Measurements from ENCODE around the gene MED26.

Gene MED26

DNA sequence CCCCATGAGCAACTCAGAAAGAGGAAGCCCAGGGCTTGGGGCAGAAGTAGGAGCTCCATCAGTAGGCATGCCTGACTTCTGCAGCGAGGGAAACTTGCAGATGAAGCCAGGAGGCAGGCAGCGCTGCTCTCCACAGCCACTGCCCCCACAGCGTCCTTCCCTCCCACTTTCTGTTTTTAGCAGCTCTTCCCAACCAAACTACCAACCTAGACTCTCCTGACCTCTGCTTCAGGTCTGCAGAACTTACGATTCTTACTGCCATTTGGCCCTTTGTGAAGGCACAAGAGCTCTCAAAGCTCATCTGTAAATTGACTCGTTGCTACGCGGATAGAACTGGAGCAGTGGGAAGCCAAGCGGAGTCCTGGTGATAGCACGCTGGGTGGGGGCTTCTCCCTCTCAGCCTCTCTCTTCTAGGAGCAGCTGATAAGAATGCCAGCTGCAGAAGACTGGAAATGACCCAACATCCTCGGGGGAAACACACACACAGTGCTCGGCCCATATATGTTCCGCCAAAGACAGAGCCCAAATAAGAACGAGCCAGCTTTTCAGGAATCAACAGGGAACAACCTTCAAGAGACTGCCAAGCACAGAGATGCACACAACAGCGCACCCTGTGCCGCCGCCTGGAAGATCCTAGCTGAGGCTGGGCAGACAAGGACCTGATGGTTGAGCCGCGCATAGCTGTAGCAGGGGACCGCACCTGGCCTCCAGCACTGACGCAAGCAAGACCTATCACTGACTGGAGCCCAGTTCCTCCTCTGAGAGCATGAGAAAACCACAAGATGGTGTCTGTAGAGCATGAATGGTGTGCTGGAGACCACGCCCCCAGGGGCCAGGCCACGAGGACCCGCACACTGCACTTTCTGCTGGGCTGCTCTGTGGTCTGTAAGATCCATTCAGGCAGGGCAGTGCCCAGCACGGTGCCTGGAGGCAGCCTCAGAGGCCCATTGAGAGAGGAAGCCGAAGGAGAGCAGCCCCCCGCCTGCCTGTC is 39.9 kb downstream of the MED26 start:
- peak; percentile 91 for DNase-seq (ENCODE audit: extremely low read depth, insufficient read length)
- no peaks in the 10 kb centered on the region; the same call in 1 of the 2 replicates for H3K36me3 ChIP-seq (ENCODE audit: control insufficient read depth, insufficient read depth, low read length)
- peak overlapping the region; percentile 83 for H3K4me3 ChIP-seq (replicated peaks; ENCODE audit: low read depth, low read length)
- TF ChIP-seq, protein P1, sequence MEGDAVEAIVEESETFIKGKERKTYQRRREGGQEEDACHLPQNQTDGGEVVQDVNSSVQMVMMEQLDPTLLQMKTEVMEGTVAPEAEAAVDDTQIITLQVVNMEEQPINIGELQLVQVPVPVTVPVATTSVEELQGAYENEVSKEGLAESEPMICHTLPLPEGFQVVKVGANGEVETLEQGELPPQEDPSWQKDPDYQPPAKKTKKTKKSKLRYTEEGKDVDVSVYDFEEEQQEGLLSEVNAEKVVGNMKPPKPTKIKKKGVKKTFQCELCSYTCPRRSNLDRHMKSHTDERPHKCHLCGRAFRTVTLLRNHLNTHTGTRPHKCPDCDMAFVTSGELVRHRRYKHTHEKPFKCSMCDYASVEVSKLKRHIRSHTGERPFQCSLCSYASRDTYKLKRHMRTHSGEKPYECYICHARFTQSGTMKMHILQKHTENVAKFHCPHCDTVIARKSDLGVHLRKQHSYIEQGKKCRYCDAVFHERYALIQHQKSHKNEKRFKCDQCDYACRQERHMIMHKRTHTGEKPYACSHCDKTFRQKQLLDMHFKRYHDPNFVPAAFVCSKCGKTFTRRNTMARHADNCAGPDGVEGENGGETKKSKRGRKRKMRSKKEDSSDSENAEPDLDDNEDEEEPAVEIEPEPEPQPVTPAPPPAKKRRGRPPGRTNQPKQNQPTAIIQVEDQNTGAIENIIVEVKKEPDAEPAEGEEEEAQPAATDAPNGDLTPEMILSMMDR (IDR thresholded peaks at IDR 0.05; ENCODE audit: insufficient read depth, low read length, poor library complexity, severe bottlenecking): peak; percentile 13
- H3K27me3 ChIP-seq (replicated peaks; ENCODE audit: control insufficient read depth, insufficient read depth, low read length): no peaks in the 10 kb centered on the region

DNA sequence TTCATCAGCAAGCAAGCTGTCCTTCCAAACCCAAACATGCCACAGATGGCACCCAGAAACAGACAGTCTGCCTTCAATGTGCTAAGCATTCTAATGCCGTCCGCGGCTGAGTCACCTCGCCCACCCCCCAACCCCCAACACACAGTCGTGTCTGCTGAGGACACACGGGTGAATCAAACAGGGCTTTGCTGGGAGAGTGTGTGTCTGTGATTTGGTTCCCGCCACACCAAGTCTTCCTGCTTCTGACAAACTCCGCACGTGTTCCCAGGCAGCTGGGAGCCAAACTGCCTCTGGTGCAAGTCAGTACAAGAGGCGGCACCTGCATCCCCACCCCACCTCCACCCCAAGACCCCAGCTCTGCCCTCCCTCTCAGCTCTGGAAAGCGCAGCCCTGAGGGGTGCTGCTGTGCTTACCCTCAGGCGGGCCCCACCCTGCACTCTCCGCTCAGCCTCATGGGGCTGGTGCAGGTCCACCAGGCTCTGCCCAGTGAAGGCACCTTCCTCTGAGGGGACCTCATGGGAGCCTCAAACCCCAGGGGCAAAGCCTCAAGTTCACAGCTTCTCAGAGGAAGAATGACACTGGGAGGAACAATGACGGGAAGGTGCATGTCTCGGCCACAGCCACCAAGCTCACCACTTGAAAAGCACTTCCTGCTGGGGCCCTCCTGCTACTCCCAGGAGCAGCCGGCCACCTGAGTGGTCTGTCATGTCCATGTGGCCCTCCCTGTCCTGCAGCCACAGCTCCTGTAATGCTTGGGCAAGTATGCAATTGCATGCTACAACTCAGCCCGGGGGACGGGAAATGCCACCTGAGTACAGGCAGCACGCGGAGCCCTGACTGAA is 40.8 kb downstream of the MED26 start:
- peak overlapping the region; percentile 83 for H3K4me3 ChIP-seq (replicated peaks; ENCODE audit: low read depth, low read length)
- TF ChIP-seq, protein P1 (IDR thresholded peaks at IDR 0.05; ENCODE audit: insufficient read depth, low read length, poor library complexity, severe bottlenecking): no peak
- peaks cover 4% of the 10 kb centered on the region for H3K36me3 ChIP-seq (ENCODE audit: control insufficient read depth, insufficient read depth, low read length)
- peak; percentile 81 for DNase-seq (ENCODE audit: extremely low read depth, insufficient read length)
- H3K27me3 ChIP-seq (replicated peaks; ENCODE audit: control insufficient read depth, insufficient read depth, low read length): no peaks in the 10 kb centered on the region

DNA sequence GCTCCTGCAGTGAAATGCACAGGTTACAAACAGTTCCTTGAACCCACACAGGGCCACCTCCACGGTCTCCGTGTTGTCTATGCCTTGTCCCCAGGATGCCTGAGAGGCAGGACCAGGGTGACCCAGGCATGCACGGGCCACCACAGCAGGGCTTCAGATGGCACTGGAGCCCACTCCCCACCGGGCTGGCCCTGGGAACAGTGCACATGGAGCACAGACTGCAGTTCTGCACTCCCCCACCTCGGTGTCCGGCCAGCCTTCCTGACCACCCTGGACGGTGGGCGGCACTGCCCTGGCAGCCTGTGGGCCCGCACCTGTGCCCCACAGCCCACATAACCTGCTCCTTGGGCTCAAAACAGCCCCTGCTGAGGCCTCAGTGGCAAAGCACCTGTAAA is 41.5 kb downstream of the MED26 start:
- H3K36me3 ChIP-seq (ENCODE audit: control insufficient read depth, insufficient read depth, low read length): peaks cover 7% of the 10 kb centered on the region
- no peaks in the 10 kb centered on the region for H3K27me3 ChIP-seq (replicated peaks; ENCODE audit: control insufficient read depth, insufficient read depth, low read length)
- peak overlapping the region; percentile 83 for H3K4me3 ChIP-seq (replicated peaks; ENCODE audit: low read depth, low read length)
- DNase-seq (ENCODE audit: extremely low read depth, insufficient read length): no peak
- TF ChIP-seq, protein P1 (IDR thresholded peaks at IDR 0.05; ENCODE audit: insufficient read depth, low read length, poor library complexity, severe bottlenecking): no peak

DNA sequence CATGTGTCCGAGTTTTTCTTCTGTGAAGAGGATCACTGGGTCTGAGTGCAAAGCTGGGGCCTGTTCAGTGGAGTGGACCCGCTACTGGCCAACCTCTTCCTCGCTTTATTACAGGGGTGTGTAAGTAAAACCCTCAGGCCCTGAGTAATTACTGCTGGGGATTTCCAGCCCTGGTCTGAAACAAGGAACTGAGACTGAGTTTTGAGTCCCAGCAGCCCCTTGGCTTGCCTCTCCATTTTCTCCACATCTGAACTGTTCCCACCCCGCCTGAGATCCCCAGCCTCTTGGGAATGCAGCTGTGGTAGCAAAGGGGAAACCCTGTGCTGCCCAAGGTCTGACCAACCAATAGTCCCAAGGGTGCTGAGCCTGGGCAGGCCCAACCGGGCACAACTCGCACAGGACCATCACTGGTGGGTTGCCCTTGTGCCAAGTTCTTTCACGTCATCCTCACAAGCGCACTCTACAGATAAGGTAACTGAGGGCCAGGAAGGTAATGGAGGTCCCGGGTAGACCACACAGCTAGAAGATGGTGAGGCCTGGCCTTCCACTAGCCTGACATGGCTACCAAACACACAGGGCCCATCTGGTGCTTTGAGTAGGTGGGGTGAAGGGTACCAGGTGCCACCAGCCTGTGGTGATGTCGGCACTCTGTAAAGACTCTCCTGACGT is 42.1 kb downstream of the MED26 start:
- peak overlapping the region; percentile 83 for H3K4me3 ChIP-seq (replicated peaks; ENCODE audit: low read depth, low read length)
- TF ChIP-seq, protein P1 (IDR thresholded peaks at IDR 0.05; ENCODE audit: insufficient read depth, low read length, poor library complexity, severe bottlenecking): no peak
- H3K27me3 ChIP-seq (replicated peaks; ENCODE audit: control insufficient read depth, insufficient read depth, low read length): no peaks in the 10 kb centered on the region
- peak; percentile 87 for DNase-seq (ENCODE audit: extremely low read depth, insufficient read length)
- H3K36me3 ChIP-seq (ENCODE audit: control insufficient read depth, insufficient read depth, low read length): peaks cover 10% of the 10 kb centered on the region

DNA sequence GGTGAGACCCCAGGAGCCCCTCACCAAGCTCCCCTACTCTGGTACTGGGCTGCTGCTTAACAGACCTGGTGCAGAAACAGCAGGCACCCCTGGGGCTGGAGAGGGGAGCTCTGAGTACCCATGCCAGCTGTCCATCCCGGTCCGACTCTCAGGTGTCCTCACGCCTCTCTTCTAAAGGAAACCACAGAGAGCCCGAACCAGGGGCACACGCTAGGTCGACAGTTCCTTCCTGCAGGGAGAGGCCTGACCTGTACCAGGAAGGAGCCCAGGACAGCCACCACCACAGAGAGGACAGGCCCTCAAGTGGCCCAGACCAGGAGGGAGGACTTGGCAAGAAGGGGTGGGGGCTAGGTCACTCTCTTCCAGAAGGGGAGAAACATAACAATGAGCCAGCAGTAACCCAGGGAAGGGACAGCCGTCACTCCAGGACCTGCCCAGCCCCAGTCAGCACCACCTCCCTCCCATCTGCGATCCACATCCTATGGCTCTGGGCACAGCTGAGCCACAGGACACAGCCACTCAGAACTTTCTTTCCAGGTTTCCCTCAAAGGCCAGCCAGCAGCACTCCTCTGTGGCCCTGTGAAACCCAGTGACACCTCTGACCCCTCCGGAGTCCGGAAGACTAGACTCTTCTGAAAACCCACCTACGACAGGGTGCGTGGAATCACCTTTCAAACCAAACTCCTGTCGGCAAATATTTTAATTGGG is 42.8 kb downstream of the MED26 start:
- TF ChIP-seq, protein P1 (IDR thresholded peaks at IDR 0.05; ENCODE audit: insufficient read depth, low read length, poor library complexity, severe bottlenecking): no peak
- peak; percentile 50 for DNase-seq (ENCODE audit: extremely low read depth, insufficient read length)
- Histone ChIP-seq H3K36me3 (ENCODE audit: control insufficient read depth, insufficient read depth, low read length) (peaks cover 14% of the 10 kb centered on the region), H3K4me3 (replicated peaks; ENCODE audit: low read depth, low read length) (peak overlapping the region; percentile 83), H3K27me3 (replicated peaks; ENCODE audit: control insufficient read depth, insufficient read depth, low read length) (no peaks in the 10 kb centered on the region)
